ENCODE measurements around the gene ANKRA2.

Gene ANKRA2

GRCh38 chr5:73565139-73565968, at the start of gene ANKRA2, which contains the start of gene UTP15:
Gene ANKRA2 (minus strand): TSS chr5:73565639. CDS start chr5:73562881, 2,758 bp downstream.
Gene UTP15 (plus strand): TSS chr5:73565743. CDS start chr5:73567345, 1,602 bp downstream.
- peak; percentile 99 for DNase-seq

- DNase-seq = no peak
Observed at GRCh38 chr5:73615085-73615484, 49.6 kb upstream of the ANKRA2 start.

GRCh38 chr5:73612799-73613198, 47.4 kb upstream of the ANKRA2 start:
- DNase-seq = no peak

GRCh38 chr5:73607228-73607627, 41.8 kb upstream of the ANKRA2 start:
- no peak for DNase-seq

GRCh38 chr5:73606206-73606753, 40.8 kb upstream of the ANKRA2 start:
- no peak for DNase-seq

GRCh38 chr5:73605223-73606087, 40.0 kb upstream of the ANKRA2 start:
- no peak for DNase-seq

- no peak for DNase-seq
Observed at GRCh38 chr5:73603998-73604397, 38.6 kb upstream of the ANKRA2 start.

- DNase-seq = no peak
Observed at GRCh38 chr5:73599380-73599779, 33.9 kb upstream of the ANKRA2 start.

- DNase-seq = no peak
Observed at GRCh38 chr5:73596705-73597328, 31.4 kb upstream of the ANKRA2 start.

GRCh38 chr5:73592551-73592950, 27.1 kb upstream of the ANKRA2 start:
- no peak for DNase-seq

- no peak for DNase-seq
Observed at GRCh38 chr5:73591698-73592501, 26.5 kb upstream of the ANKRA2 start.

- peak; percentile 68 for DNase-seq
Observed at GRCh38 chr5:73591102-73591695, 25.8 kb upstream of the ANKRA2 start.

GRCh38 chr5:73587923-73588322, 22.5 kb upstream of the ANKRA2 start:
- no peak for DNase-seq

- no peak for DNase-seq
Observed at GRCh38 chr5:73582285-73583145, 17.1 kb upstream of the ANKRA2 start.

GRCh38 chr5:73565969-73566547, 619 bp upstream of the ANKRA2 start:
- DNase-seq = no peak

GRCh38 chr5:73564675-73565074, 764 bp downstream of the ANKRA2 start:
- no peak for DNase-seq

GRCh38 chr5:73564018-73564417, 1.4 kb downstream of the ANKRA2 start:
- DNase-seq = peak; percentile 8

- DNase-seq = no peak
Observed at GRCh38 chr5:73558950-73559349, 6.5 kb downstream of the ANKRA2 start.

- DNase-seq = no peak
Observed at GRCh38 chr5:73552642-73553041, 12.8 kb downstream of the ANKRA2 start.

- no peak for DNase-seq
Observed at GRCh38 chr5:73550016-73550415, 15.4 kb downstream of the ANKRA2 start.
